ENCODE results near the gene TRAF2.

DNA sequence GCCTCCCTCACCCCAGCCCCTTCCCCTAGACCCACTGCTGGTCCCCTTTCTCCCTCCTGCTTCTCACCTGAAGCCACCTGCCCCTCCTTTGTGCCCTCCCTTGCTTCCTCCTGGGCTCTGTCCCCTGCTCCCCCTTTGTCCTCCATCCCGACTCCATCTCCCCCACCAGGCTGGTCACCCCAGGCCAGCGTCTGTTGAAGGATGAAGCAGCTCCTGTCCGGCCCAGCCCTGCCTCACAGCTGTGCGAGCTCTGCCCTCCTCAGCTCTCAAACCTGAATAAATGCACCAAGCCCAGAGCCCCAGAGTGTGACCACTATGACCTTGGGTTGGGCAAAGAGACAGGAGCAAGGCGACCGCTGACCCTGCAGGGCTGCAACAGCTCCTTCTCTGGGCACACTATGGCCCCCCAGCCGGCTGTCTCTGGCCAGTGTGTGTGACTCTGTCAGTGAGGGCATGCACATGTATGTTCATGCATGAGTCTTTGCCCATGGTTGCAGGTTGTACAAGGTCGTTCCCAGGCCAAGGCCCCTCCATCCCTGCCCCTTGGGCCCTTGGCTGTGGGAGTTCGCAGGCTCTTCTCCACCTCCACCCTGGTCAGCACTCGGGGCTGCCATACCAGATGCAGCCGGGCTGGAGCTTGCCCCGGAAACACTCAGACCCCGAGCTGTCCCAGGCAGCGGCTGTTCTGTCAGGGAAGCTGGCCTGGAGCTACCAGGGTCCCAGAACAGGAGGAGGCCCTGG, 69.1 kb downstream of the TRAF2 start:
- TF ChIP-seq CTCF (IDR thresholded peaks at IDR 0.05; ENCODE audit: insufficient read depth, low read length) (no peak), GABPA (IDR thresholded peaks at IDR 0.05; ENCODE audit: low read depth) (no peak), POLR2AphosphoS5 (IDR thresholded peaks at IDR 0.05; ENCODE audit: low read depth) (no peak), SPI1 (IDR thresholded peaks at IDR 0.05; ENCODE audit: borderline replicate concordance, low read depth) (no peak)
